GM21423 (cell line): ENCODE data around the gene AQP3.
"Not testable (repeated sequence)": the region's sequence is repeated elsewhere in the genome, so short reads cannot be mapped to it uniquely, and the experiment has no call there.

Experiments
- ATAC-seq: cut with Tn5 transposase; IDR thresholded peaks from one replicate; pipeline ENCODE4 v1.9.1; 2021; ENCODE audit warnings: mild to moderate bottlenecking, moderate library complexity; ENCODE audit not compliant: unreplicated experiment

Gene AQP3

GRCh38 chr9:33418090-33418489, 29.3 kb downstream of the AQP3 start:
- no peak for ATAC-seq

GRCh38 chr9:33416996-33417395, 30.4 kb downstream of the AQP3 start:
- no peak for ATAC-seq

GRCh38 chr9:33415501-33416038, 31.8 kb downstream of the AQP3 start:
- no peak for ATAC-seq

DNA sequence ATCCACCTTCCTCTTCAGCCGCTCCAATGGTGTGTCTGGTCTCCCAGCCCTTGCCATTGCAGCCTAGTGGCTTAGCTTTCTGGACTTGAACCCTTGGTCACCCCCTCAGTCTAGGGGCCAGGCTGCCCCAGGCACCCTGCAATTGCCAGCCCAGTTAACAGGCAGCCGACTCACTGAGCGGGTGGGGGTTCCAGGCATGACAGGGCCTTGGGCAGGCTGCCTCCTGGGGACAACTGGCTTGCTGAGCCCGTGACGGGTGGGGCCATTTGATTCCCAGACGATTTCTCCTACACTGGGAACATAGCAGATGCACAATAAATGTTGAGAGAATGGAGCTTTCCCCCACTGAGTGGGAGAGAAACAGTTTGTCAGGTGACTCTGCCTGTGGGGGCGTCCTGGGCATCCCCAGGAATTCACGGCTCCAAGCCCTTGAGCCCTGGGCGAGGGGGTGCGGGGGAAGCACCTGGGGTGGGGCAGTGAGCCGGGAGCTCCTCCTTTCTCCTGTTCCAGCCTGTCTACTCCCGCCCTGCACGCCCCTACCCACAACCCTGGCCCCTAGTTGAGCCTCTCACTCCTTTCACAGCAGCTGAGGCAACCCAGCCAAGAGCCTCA, 32.4 kb downstream of the AQP3 start:
- ATAC-seq = no peak

DNA sequence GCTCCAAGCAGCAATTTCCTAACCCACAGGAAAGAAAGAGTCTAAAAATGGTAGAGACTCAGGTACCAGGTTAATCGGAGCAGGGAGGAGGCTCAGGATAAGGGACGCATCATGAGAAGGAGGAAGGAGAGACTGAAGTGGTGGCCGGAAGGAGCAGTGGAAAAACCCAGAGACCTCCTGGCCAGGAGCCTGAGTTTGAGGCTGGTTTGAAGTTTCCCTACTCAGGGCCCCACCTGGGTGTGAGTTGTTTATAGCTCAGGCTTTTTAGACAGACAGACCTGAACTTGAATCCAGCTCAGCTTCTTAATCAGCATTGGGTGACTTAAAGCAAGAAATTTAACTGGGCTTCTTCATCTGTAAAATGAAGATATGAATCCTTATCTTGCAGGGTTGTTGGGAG, 33.1 kb downstream of the AQP3 start:
- no peak for ATAC-seq

DNA sequence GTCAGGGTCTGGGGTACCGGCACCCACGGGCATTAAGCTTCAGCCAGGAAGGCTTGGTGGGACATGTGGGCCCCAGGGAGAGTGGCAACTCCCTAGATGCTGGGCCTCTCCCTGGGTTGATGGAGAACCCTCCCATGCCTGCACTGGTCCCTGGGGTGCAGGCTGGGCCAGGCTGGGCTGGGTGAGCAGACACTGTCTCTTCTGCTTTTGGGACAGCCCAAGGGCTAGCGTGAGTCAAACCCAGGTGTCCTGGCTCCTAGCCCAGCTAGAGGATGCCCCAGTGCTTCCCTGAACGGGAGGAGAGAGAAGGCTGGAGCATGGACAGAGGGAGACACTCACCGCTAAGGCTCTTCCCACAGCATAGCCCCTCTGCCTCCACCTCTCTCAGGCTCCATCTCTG, 39.3 kb downstream of the AQP3 start:
- ATAC-seq = no peak

DNA sequence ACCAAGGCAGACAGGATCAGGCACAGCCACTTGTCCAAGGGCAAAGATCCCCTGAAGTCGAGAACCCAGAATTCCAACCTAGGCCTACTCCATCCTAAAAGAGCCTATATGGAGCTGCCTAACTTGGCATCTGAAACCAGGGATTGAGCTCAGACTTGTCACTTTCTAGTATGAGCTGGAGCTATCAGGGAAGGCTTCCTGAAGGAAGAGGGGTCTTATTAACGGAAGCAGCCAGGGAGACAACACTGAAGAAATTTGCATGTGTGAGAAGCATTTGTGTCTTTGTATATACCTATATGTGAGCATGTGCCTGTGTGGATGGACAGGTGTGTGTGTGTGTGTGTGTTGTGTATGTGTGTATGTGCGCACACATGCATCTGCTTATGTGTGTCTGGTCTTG, 40.3 kb downstream of the AQP3 start:
- ATAC-seq = no peak

GRCh38 chr9:33404788-33405362, 42.5 kb downstream of the AQP3 start:
- no peak for ATAC-seq

- no peak for ATAC-seq
These were observed 43.2 kb downstream of the AQP3 start for GRCh38 chr9:33403941-33404787.

DNA sequence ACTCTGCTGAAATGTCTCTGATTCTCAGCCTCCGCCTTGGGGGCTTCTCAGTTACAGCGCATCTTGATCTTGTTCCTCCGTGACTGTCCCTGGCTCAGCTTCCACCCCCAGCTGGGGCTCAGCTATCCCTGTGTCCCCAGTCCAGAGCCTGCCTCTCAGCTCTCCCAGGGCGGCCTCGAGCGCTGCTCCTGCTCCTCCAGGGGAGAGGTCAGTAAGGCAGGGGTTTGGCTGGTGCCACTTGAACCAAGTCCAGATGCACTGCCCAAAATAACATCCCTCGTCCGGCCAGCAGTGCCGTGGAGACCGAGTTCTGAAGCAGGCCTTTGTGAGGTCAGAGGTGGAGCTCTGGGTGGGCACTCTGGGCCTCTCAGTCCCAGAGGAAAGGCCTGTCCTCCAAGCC, 45.0 kb downstream of the AQP3 start, which contains the start of gene AQP7:
Gene AQP7, minus strand, starts transcription at position 198 of the 400 bp plus-strand sequence. CDS start 1,306 bp downstream, outside the sequence.
- not testable (repeated sequence) for ATAC-seq

DNA sequence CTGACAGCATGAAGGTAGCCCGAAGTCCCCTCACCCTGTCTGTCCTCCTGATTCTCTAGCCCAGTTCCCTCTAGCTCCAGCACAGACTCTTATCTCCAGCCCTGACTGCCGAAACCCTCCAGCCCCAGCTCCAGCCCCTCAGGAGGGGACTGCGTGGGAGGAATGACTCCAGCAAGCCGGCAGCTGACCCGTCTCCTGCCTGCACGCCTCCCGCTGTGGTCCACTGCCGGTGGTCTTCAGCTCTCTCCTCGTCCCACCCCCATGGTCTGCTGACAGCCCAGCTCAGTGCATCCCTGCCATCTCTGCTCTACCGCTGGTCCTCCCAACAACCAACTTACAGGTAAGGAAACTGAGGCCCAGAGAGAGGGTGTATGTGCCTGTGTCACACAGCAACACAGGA, 45.6 kb downstream of the AQP3 start:
- ATAC-seq = not testable (repeated sequence)

GRCh38 chr9:33399047-33399446, 48.3 kb downstream of the AQP3 start:
- not testable (repeated sequence) for ATAC-seq

GRCh38 chr9:33397801-33398200, 49.6 kb downstream of the AQP3 start:
- ATAC-seq = not testable (repeated sequence)

DNA sequence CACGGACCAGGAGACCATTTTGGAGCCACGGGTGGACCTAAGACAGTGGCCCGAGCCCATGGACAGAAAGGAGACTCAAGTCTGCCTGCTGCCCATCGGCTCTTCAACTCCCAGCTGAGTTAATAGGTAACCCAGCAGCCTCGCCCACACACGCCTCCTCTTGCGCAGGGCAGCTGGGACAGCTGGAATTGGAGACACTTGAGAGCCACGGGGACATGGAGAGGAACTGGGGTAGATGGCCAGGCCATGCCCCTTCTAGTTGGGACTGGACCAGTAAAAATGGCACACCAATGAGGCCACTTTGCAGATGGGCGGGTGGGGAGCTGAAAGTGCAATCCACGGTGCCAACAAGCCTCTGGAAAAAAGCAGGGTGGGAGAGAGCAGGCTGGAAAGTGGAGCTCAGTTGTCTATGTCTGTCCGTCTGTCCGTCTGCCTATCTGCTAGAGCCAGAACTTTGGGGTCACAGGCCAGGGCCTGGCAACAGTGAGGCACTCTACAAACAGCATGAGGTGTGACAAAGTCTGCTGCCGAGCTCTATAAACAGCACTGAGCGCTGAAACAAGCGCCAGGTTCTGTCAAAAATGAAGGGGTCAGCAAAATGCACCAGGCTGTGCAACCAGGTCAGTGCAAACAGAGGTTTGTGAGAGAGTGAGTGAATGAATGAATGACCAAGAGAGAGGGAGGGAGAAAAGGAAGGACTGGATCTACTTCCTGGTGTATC, 52.1 kb downstream of the AQP3 start:
- ATAC-seq = not testable (repeated sequence)

DNA sequence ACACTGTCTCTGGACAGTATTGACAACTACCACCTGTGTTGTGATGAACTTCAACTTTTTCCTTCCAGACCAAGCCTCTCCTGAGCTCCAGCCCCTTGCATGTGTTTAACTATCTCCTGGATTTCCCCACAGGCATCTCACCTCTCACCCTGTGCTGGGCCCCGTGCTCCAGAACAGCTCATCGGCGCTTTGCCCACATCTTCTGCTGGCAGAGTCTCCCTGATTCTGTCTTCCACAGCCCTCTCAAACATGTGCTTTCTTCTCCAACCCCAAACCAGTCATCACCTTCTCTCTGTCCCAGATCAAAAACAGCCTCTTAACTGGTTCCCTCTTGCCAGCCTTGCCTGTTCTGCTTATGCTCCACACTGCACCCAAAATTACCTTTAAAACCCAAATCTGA, 53.4 kb downstream of the AQP3 start:
- ATAC-seq = not testable (repeated sequence)

GRCh38 chr9:33393581-33393980, 53.8 kb downstream of the AQP3 start:
- no peak for ATAC-seq

DNA sequence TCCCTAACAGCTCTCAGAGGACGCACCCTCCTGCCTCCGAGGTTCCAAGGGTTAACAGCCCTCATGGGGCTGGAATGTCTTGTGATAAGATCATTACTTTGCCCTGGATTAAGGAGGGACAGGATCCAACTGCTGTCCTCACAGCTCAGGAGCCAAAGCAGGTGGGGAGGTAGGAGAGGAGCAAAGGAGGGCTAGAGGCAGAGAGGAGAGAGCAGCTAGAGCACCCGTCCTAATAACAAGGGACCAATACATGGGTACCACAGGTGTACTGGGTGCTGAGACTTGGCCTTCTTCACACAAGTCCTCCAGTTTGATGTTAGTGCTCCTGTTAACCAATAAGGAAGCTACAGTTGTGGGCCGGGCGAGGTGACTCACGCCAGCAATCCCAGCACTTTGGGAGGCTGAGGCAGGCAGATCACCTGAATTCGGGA, 54.8 kb downstream of the AQP3 start:
- ATAC-seq = not testable (repeated sequence)
